Stimulated activated CD4-positive, alpha-beta T cell treated with anti-CD3 and anti-CD28 coated beads, Interleukin-2, amount 100 ng/mL, for 4 hours (primary cell): ENCODE data around the gene PRM1.
"Not testable (repeated sequence)": the region's sequence is repeated elsewhere in the genome, so short reads cannot be mapped to it uniquely, and the experiment has no call there.

Experiments
- DNase-seq: peaks from one replicate; pipeline ENCODE4 v3.0.0-alpha.2; 2020; ENCODE audit warnings: low read depth

The PRM1 gene

DNA sequence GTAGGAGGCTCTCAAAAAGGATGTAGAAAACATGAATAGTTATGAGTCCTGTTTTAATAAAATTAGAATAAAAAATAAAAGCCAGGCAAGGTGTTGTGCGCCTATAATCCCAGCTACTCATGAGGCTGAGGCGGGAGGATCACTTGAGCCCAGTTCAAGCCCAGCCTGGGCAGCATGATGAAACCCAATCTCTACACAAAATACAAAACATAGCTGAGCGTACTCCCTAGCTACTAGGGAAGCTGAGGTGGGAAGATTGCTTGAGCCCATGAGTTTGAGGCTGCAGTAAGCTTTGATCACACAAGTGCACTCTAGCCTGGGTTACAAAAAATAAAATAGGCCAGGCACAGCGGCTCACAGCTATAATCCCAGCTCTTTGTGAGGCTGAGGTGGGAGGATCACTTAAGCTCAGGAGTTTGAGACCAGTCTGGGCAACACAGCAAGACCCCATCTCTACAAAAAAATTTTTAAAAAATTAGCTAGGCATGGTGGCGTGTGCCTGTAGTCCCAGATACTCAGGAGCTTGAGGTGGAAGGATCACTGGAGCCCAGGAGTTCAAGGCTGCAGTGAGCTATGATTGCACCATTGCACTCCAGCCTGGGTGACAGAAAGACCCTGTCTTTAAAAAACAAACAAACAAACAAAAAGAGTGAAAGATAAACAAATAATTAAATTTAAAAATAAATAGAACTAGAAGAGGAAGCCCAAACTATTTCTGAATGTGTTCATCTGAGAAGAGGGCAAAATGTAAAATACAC is 17.2 kb upstream of the PRM1 start:
- DNase-seq: no peak

- DNase-seq: peak; percentile 50
Observed at GRCh38 chr16:11297492-11298142, 16.5 kb upstream of the PRM1 start.

GRCh38 chr16:11296706-11297491 is 15.8 kb upstream of the PRM1 start:
- no peak for DNase-seq

DNA sequence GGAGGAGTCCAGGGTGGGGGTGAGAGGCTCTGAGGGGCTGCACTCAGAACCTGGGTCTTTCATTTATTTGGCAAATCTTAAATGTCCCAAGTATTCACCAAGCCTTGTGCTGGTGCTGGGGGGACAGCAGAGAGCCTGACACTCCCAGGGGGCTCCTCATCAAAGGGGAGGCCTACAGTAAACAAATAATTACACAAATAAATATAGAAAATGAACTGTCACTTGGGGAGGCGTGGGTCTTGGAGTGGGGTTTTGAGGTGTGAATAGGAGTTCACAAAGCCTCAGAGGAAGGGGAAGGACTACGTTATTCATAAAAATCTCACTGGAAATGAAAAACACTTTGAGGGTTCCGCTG is 15.2 kb upstream of the PRM1 start:
- DNase-seq: no peak

GRCh38 chr16:11295672-11296071 is 14.5 kb upstream of the PRM1 start:
- no peak for DNase-seq

GRCh38 chr16:11292076-11292748 is 11.1 kb upstream of the PRM1 start:
- no peak for DNase-seq

DNA sequence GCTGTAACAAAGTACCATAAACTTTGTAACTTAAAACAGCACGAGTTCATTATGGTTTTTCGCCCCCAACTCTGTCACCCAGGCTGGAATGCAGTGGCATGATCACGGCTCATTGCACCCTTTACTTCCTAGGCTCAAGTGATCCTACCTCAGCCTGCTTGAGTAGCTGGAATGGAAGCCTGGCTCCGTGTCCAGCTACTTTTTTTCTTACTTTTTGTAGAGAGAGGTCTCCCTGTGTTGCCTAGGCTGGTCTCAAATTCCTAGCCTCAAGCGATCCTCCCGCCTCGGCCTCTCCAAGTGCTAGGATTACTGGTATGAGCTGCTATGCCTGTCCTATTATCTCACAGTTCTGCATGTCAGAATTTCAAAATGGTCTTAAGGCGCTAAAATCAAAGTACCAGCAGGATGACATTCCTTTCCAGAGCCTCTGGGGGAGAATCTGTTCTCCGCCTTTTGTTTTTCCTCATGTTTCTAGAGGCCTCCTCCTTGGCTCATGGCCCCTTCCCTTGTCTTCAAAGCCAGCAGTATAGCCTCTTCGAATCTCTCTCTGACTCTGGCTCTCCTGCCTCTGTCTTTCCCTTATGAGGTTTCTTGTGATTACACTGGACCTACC is 10.1 kb upstream of the PRM1 start:
- DNase-seq: no peak

GRCh38 chr16:11290102-11290893 is 9.2 kb upstream of the PRM1 start:
- DNase-seq: no peak

DNA sequence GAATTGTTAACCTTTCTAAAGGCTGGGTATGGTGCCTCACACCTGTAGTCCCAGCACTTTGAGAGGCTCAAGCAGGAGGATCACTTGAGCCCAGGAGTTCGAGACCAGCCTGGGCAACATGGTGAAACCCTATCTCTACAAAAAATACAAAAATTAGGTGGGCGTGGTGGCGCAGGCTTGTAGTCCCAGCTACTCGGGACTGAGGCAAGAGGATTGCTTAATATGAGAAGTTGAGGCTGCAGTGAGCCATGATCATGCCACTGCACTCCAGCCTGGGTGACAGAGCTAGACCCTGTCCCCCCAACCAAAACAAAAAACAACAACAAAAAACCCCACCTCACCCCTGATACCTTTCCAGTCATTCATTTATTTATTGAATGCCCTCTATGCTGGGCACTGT is 8.6 kb upstream of the PRM1 start:
- DNase-seq: not testable (repeated sequence)

DNA sequence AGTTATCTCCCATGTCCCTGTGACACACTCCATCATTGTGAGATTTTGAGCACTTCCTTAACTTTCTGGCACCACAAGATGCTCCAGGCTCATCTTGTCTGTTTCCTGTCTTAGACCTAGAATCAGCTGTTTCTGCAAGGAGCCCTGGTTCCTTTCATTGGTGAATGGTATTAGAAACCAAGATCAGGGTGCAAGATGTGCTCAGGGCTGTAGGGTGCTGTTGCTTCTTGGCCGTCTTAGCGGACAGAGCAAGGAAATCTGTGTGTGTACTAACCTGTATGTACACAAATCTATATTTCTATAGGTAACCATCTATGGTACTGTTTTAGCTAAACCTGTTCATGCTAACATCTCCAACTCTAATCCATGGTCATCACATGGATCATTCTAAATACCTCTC is 8.1 kb upstream of the PRM1 start:
- DNase-seq: no peak

DNA sequence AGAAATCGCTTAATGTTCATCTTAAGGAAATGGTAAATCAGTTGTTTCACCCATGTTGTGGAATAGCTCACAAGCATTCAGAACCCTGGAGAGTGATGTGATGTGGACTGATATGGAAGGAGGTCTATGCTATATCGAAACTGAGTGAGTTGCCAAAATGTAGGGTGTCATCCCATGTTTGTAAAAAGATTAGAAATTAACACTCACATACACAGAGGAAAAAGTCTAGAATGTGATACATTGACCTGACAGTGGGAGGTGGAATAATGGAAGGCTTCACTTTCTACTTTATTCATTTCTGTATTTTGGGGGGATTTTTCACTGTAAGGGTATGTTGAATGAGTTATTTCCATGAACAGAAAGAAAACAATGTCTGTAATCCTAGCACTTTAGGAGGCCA is 4.7 kb upstream of the PRM1 start:
- no peak for DNase-seq

DNA sequence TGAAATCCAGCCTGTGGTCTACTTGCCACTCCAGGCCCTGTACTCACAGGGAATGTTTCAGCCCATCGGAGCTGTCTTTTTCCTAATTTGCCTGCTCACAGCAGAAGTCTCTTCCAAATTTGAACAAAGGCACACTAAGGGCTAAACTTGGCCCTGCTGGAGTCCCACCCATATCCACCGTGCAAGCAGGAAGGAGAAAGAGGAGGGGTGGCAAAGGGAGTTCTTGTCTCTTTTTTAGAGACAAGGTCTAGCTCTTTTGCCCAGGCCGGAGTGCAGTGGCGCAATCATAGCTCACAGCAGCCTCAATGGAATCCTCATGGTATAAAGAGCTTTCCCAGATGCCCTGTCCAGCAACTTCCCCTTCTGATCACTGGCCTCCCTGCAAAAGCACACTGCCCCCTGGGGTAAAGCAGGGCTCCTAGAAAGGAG is 2.7 kb upstream of the PRM1 start:
- no peak for DNase-seq

GRCh38 chr16:11278681-11279628 is 2.2 kb downstream of the PRM1 start:
- DNase-seq: no peak

GRCh38 chr16:11277607-11278337 is 3.4 kb downstream of the PRM1 start:
- no peak for DNase-seq

DNA sequence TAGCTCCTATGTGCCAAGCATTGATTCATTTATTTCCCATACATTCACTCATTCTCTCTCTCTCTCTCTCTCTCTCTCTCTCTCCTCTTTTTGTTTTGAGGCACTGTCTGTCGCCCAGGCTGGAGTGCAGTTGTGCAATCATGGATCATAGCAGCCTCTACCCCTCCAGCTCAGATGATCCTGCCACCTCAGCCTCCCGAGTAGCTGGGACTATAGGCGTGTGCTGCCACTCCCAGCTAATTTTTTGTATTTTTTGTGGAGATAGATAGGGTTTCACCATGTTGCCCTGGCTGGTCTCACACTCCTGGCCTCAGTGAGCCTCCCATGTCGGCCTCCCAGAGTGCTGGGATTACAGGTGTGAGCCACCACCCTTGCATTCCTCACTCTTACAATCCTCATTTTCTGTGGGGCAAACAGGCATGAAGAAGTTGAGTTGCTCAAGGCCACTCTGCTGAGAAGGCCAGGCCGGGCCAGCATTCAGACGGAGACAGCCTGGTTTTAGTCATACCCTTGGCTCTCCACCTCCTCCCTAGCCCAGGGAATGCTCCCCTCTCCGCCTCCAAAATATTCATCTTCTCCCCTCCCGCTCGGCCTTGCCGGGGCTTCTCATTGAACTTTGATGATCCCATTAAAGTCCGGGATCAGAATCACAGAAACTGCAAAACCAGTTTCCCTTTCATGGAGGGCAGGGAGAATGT is 4.1 kb downstream of the PRM1 start:
- no peak for DNase-seq

GRCh38 chr16:11276143-11276895 is 4.8 kb downstream of the PRM1 start, which contains the start of gene PRM2:
Gene PRM2 (minus strand): TSS chr16:11276480. CDS start chr16:11276370, 110 bp downstream.
- no peak for DNase-seq

DNA sequence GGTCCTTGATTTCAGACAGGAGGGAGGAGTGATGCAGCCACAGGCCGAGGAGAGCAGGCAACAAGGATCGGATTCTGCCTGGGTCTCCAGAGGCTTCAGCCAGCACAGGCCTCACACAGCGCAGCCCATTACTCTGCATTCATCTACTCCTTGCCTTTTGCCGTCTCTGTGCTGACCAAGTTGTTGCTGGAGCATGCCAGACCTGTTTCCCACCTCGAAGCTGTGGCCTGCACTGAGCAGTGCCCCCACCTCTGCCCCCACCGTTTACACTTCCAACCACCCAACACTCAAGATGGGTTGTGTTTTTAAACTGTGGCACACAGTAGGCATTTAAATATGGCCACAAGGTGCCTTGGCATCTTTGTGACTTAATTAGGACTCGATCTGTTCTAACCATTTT is 6.2 kb downstream of the PRM1 start:
- DNase-seq: no peak
